ENCODE measurements around the gene CHRNB1.

The CHRNB1 gene

DNA sequence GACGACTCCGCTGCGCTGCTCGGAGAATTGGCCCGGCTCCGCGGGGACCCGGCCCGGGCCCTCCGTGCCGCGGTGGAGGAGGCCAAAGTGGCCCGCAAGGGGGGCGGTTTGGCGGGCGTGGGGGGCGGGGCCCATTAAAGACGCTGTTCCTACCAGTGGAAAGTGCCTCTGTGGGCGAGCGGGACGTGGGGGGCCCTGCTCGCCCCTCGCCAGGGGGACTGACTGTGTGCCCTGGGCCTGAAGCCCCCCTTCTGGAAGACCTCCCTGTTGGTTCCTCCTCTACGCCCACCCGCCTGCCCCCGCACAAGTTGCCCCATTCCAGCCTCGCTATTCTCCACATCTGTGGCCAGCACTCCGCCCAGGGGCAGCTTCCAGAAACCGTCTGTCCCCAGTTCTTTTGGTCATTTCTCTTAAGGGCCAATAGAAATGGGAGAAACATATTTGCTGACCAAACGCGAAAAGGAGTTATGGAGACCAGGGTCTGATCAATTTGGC lies 7.4 kb upstream of the CHRNB1 start:
- no peaks in the 10 kb centered on the region for H3K36me3 ChIP-seq (replicated peaks in 1 of 2; ENCODE audit: control insufficient read depth in 2 of 2, insufficient read depth in 2 of 2, low read length in 2 of 2)
- WGBS, 2 donors (ENCODE audit: extremely low coverage in 2 of 2, insufficient read length in 2 of 2, insufficient replicate concordance in 1 of 2): no CpG with 5 or more reads among the region's 31 CpGs
- H3K4ac ChIP-seq (ENCODE audit: low read length): no peak overlapping the region
- peaks cover 0 to 4% of the 10 kb centered on the region in 2 donors for H3K9me3 ChIP-seq (replicated peaks in 1 of 2; ENCODE audit: control insufficient read depth in 2 of 2, insufficient read depth in 1 of 2, low read depth in 1 of 2, low read length in 2 of 2)
- H3K27me3 ChIP-seq (ENCODE audit: control insufficient read depth in 3 of 3, insufficient read depth in 3 of 3, low read depth in 1 of 3, low read length in 3 of 3): peaks cover 29 to 45% (median 38%) of the 10 kb centered on the region in 3 experiments
- peak overlapping the region; percentile 80 for H3K9ac ChIP-seq (ENCODE audit: low read depth, low read length, poor library complexity)
- H2AFZ ChIP-seq (ENCODE audit: low read length): peak overlapping the region; percentile 96
- H2BK120ac ChIP-seq (ENCODE audit: low read depth, low read length): no peak overlapping the region
- H4K91ac ChIP-seq (ENCODE audit: low read depth, low read length, poor library complexity): no peak overlapping the region
- no peak for DNase-seq (ENCODE audit: low spot score)
- H3K4me3 ChIP-seq (ENCODE audit: low read length in 2 of 2): peak overlapping the region; percentile 45 to 72
- peaks cover 25 to 29% of the 10 kb centered on the region in 2 donors for H3K4me1 ChIP-seq (ENCODE audit: control insufficient read depth in 2 of 2, insufficient read depth in 1 of 2, low read depth in 1 of 2, low read length in 2 of 2)
- peak overlapping the region; percentile 21 for H3K14ac ChIP-seq (ENCODE audit: low read length)
- no peak overlapping the region for H4K8ac ChIP-seq (ENCODE audit: low read depth, low read length)
- H2AK5ac ChIP-seq (ENCODE audit: low read depth, low read length): no peak overlapping the region
- no peak overlapping the region for H3K27ac ChIP-seq (replicated peaks; ENCODE audit: low read length)
- peak overlapping the region; percentile 95 for H2BK15ac ChIP-seq (ENCODE audit: low read length)
- H3K23ac ChIP-seq (ENCODE audit: low read depth, low read length, poor library complexity): peak overlapping the region; percentile 27
- H3K4me2 ChIP-seq (ENCODE audit: insufficient read depth, low read length, poor library complexity, severe bottlenecking): peak overlapping the region; percentile 93
- no peak overlapping the region for H2BK12ac ChIP-seq (ENCODE audit: low read length)
- H2BK5ac ChIP-seq (ENCODE audit: low read length): peak overlapping the region; percentile 39
- H3K18ac ChIP-seq (ENCODE audit: low read length): peak overlapping the region; percentile 95
- no peaks in the 10 kb centered on the region for H3K79me1 ChIP-seq (ENCODE audit: low read depth, low read length)

DNA sequence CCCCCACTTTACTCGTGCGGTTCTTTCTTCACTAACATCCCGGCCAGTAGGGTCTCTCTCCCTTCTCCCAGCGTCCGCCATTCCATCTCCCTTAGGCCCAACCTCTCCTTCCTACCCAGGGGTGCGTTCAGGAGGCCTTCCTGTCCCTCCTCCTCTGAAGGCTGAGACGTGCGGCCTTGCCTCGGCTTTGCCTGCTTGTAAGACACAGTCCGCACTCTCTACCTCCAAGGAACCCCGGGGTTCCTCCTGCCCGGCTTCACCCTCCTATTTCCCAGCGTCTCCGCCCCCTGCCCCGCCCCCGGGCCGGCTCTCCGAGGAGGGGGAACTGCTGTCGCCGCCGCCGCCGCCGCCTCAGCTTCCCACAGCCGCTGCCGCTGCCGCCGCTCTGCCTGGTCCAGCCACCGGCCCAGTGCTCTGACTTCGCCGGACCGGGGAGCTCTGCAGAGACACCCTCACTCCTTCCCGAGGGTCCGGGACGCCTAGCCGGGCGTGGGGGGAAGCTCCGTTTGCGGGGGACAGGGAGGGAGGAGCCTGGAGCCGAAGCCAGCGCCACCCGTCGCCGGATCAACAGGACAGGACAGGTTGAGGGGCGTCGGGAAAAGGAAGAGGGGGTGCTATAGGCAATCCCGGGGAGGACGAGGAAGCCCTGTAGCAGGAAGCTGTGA lies 6.8 kb upstream of the CHRNB1 start:
- peak overlapping the region; percentile 96 for H2AFZ ChIP-seq (ENCODE audit: low read length)
- peaks cover 0 to 4% of the 10 kb centered on the region in 2 donors for H3K9me3 ChIP-seq (replicated peaks in 1 of 2; ENCODE audit: control insufficient read depth in 2 of 2, insufficient read depth in 1 of 2, low read depth in 1 of 2, low read length in 2 of 2)
- no peak overlapping the region for H4K91ac ChIP-seq (ENCODE audit: low read depth, low read length, poor library complexity)
- H3K18ac ChIP-seq (ENCODE audit: low read length): peak overlapping the region; percentile 95
- H2AK5ac ChIP-seq (ENCODE audit: low read depth, low read length): peak overlapping the region; percentile 19
- H3K4me1 ChIP-seq (ENCODE audit: control insufficient read depth in 2 of 2, insufficient read depth in 1 of 2, low read depth in 1 of 2, low read length in 2 of 2): peaks cover 25 to 29% of the 10 kb centered on the region in 2 donors
- H3K4me3 ChIP-seq (ENCODE audit: low read length in 2 of 2): peak overlapping the region; percentile 45 to 75
- DNase-seq (ENCODE audit: low spot score): peak; percentile 58
- no peak overlapping the region for H2BK5ac ChIP-seq (ENCODE audit: low read length)
- H3K4me2 ChIP-seq (ENCODE audit: insufficient read depth, low read length, poor library complexity, severe bottlenecking): peak overlapping the region; percentile 93
- no peak overlapping the region for H3K27ac ChIP-seq (replicated peaks; ENCODE audit: low read length)
- H3K79me1 ChIP-seq (ENCODE audit: low read depth, low read length): no peaks in the 10 kb centered on the region
- H3K27me3 ChIP-seq (ENCODE audit: control insufficient read depth in 3 of 3, insufficient read depth in 3 of 3, low read depth in 1 of 3, low read length in 3 of 3): peaks cover 29 to 47% (median 38%) of the 10 kb centered on the region in 3 experiments
- H3K4ac ChIP-seq (ENCODE audit: low read length): no peak overlapping the region
- H2BK120ac ChIP-seq (ENCODE audit: low read depth, low read length): no peak overlapping the region
- H3K9ac ChIP-seq (ENCODE audit: low read depth, low read length, poor library complexity): peak overlapping the region; percentile 84
- peak overlapping the region; percentile 89 for H3K23ac ChIP-seq (ENCODE audit: low read depth, low read length, poor library complexity)
- WGBS, 2 donors (ENCODE audit: extremely low coverage in 2 of 2, insufficient read length in 2 of 2, insufficient replicate concordance in 1 of 2): no CpG with 5 or more reads among the region's 48 CpGs
- no peaks in the 10 kb centered on the region for H3K36me3 ChIP-seq (replicated peaks in 1 of 2; ENCODE audit: control insufficient read depth in 2 of 2, insufficient read depth in 2 of 2, low read length in 2 of 2)
- H4K8ac ChIP-seq (ENCODE audit: low read depth, low read length): no peak overlapping the region
- H2BK12ac ChIP-seq (ENCODE audit: low read length): no peak overlapping the region
- H2BK15ac ChIP-seq (ENCODE audit: low read length): peak overlapping the region; percentile 95
- peak overlapping the region; percentile 99 for H3K14ac ChIP-seq (ENCODE audit: low read length)

DNA sequence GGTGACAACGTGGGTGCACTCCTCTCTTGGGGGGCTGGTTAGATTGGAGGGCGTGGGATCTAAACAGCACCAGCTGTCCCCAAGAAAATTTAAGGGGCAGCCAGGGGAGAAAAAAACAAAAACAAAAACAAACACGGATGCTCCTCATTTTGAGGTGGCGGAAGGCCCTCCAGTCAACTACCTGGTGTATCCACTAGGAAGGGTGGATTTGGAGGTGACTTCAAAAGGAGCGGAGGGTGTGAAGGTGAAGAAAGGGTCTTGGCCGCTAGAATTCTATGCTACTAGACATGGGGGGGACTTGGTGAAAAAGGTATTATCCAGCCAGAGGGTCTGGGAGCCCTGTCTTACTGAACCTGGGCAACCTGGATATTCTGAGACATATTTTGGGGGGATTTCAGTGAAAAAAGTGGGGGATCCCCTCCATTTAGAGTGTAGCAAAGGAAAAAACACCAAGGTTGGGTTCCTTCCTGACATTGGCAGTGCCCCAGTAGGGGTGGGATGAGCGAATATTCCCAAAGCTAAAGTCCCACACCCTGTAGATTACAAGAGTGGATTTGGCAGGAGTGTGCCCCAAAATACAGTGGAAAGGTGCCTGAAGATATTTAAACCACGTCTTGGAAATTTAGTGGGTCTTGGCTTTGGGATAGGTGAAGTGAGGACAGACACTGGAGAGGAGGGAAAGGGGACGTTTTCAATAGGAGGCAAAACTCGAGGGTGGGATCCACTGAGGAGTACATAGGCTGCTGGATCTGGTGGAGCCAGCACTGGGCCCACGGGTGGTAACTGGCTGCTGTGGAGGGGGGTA lies 6.0 kb upstream of the CHRNB1 start:
- Histone ChIP-seq H3K9ac (ENCODE audit: low read depth, low read length, poor library complexity) (no peak overlapping the region), H3K4me1 (ENCODE audit: control insufficient read depth in 2 of 2, insufficient read depth in 1 of 2, low read depth in 1 of 2, low read length in 2 of 2) (peaks cover 25 to 29% of the 10 kb centered on the region in 2 donors), H3K27ac (replicated peaks; ENCODE audit: low read length) (no peak overlapping the region), H2BK12ac (ENCODE audit: low read length) (no peak overlapping the region), H4K91ac (ENCODE audit: low read depth, low read length, poor library complexity) (no peak overlapping the region), H3K9me3 (replicated peaks in 1 of 2; ENCODE audit: control insufficient read depth in 2 of 2, insufficient read depth in 1 of 2, low read depth in 1 of 2, low read length in 2 of 2) (peaks cover 0 to 4% of the 10 kb centered on the region in 2 donors), H3K27me3 (ENCODE audit: control insufficient read depth in 3 of 3, insufficient read depth in 3 of 3, low read depth in 1 of 3, low read length in 3 of 3) (peaks cover 29 to 49% (median 42%) of the 10 kb centered on the region in 3 experiments), H3K4me3 (ENCODE audit: low read length in 2 of 2) (peak overlapping the region; percentile 75 to 96), H2BK15ac (ENCODE audit: low read length) (peak overlapping the region; percentile 95), H3K18ac (ENCODE audit: low read length) (peak overlapping the region; percentile 95), H3K79me1 (ENCODE audit: low read depth, low read length) (no peaks in the 10 kb centered on the region), H3K14ac (ENCODE audit: low read length) (no peak overlapping the region), H2BK5ac (ENCODE audit: low read length) (no peak overlapping the region), H3K36me3 (replicated peaks in 1 of 2; ENCODE audit: control insufficient read depth in 2 of 2, insufficient read depth in 2 of 2, low read length in 2 of 2) (no peaks in the 10 kb centered on the region), H2AK5ac (ENCODE audit: low read depth, low read length) (peak overlapping the region; percentile 89), H2AFZ (ENCODE audit: low read length) (peak overlapping the region; percentile 96), H2BK120ac (ENCODE audit: low read depth, low read length) (no peak overlapping the region), H4K8ac (ENCODE audit: low read depth, low read length) (no peak overlapping the region), H3K4me2 (ENCODE audit: insufficient read depth, low read length, poor library complexity, severe bottlenecking) (peak overlapping the region; percentile 97), H3K4ac (ENCODE audit: low read length) (no peak overlapping the region), H3K23ac (ENCODE audit: low read depth, low read length, poor library complexity) (peak overlapping the region; percentile 89)
- DNase-seq (ENCODE audit: low spot score): no peak
- no CpG with 5 or more reads among the region's 11 CpGs for WGBS, 2 donors (ENCODE audit: extremely low coverage in 2 of 2, insufficient read length in 2 of 2, insufficient replicate concordance in 1 of 2)
